ENCODE measurements around the gene SLC38A10.

- TF ChIP-seq RAD21 (conservative IDR thresholded peaks at IDR 0.05) (no peak), EP300 (conservative IDR thresholded peaks at IDR 0.05; ENCODE audit: poor library complexity, severe bottlenecking) (no peak), EZH2 (IDR thresholded peaks at IDR 0.05; ENCODE audit: borderline replicate concordance, insufficient read depth, low read length, poor library complexity, severe bottlenecking) (no peak), POLR2AphosphoS5 (IDR thresholded peaks at IDR 0.05) (peak; percentile 8)
- TF ChIP-seq, protein P1, sequence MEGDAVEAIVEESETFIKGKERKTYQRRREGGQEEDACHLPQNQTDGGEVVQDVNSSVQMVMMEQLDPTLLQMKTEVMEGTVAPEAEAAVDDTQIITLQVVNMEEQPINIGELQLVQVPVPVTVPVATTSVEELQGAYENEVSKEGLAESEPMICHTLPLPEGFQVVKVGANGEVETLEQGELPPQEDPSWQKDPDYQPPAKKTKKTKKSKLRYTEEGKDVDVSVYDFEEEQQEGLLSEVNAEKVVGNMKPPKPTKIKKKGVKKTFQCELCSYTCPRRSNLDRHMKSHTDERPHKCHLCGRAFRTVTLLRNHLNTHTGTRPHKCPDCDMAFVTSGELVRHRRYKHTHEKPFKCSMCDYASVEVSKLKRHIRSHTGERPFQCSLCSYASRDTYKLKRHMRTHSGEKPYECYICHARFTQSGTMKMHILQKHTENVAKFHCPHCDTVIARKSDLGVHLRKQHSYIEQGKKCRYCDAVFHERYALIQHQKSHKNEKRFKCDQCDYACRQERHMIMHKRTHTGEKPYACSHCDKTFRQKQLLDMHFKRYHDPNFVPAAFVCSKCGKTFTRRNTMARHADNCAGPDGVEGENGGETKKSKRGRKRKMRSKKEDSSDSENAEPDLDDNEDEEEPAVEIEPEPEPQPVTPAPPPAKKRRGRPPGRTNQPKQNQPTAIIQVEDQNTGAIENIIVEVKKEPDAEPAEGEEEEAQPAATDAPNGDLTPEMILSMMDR (IDR thresholded peaks at IDR 0.05; ENCODE audit: poor library complexity, severe bottlenecking): no peak
These were observed 47.4 kb upstream of the SLC38A10 start for GRCh38 chr17:81342269-81343070.
